ENCODE results near the gene TXLNA.

Gene TXLNA

GRCh38 chr1:32186077-32186476 lies 6.6 kb downstream of the TXLNA start:
- Histone ChIP-seq H3K4me1 (ENCODE audit: control insufficient read depth, insufficient read depth, low read length) (peaks cover 4% of the 10 kb centered on the region; the same call in 1 of the 2 replicates), H3K36me3 (ENCODE audit: control insufficient read depth, insufficient read depth, low read length) (peaks cover 89% of the 10 kb centered on the region), H3K9ac (ENCODE audit: low read length) (peak overlapping the region; percentile 35), H3K27ac (ENCODE audit: low read depth, low read length) (peak overlapping the region; percentile 68; the same call in 1 of the 2 replicates), H3K27me3 (ENCODE audit: control insufficient read depth, insufficient read depth, low read length) (no peaks in the 10 kb centered on the region), H3K9me3 (ENCODE audit: control insufficient read depth, insufficient read depth, low read depth, low read length) (no peaks in the 10 kb centered on the region), H3K4me3 (ENCODE audit: low read depth, low read length) (no peak overlapping the region)

- peaks cover 89% of the 10 kb centered on the region for H3K36me3 ChIP-seq (ENCODE audit: control insufficient read depth, insufficient read depth, low read length)
These were observed 7.0 kb downstream of the TXLNA start for GRCh38 chr1:32186491-32186890.

DNA sequence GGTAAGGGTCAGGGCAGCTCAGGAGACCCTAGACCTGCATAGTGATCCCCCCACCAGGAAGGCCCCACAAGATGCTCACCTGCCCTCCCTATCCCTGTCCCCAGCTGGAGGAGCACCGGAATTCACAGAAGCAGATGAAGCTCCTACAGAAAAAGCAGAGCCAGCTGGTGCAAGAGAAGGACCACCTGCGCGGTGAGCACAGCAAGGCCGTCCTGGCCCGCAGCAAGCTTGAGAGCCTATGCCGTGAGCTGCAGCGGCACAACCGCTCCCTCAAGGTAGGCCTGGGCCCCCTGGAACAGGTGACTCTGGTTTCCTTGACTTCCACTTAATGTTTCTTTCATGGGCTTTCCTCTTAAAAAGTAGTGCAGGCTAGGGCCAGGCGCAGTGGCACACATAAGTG lies 8.4 kb downstream of the TXLNA start:
- Histone ChIP-seq H3K4me3 (ENCODE audit: low read depth, low read length) (no peak overlapping the region), H3K9me3 (ENCODE audit: control insufficient read depth, insufficient read depth, low read depth, low read length) (no peaks in the 10 kb centered on the region), H3K4me1 (ENCODE audit: control insufficient read depth, insufficient read depth, low read length) (no peaks in the 10 kb centered on the region), H3K36me3 (ENCODE audit: control insufficient read depth, insufficient read depth, low read length) (peaks cover 90% of the 10 kb centered on the region), H3K27me3 (ENCODE audit: control insufficient read depth, insufficient read depth, low read length) (no peaks in the 10 kb centered on the region), H3K9ac (ENCODE audit: low read length) (no peak overlapping the region), H3K27ac (ENCODE audit: low read depth, low read length) (no peak overlapping the region)

More at GRCh38 chr1:32186491-32186890, 7.0 kb downstream of the TXLNA start:
- H3K4me3 ChIP-seq (ENCODE audit: low read depth, low read length), result no peak overlapping the region
- no peaks in the 10 kb centered on the region for H3K4me1 ChIP-seq (ENCODE audit: control insufficient read depth, insufficient read depth, low read length)
- H3K9me3 ChIP-seq (ENCODE audit: control insufficient read depth, insufficient read depth, low read depth, low read length), result no peaks in the 10 kb centered on the region
- H3K27ac ChIP-seq (ENCODE audit: low read depth, low read length), result peak overlapping the region; percentile 68; the same call in 1 of the 2 replicates
- H3K9ac ChIP-seq (ENCODE audit: low read length), result peak overlapping the region; percentile 35
- no peaks in the 10 kb centered on the region for H3K27me3 ChIP-seq (ENCODE audit: control insufficient read depth, insufficient read depth, low read length)

DNA sequence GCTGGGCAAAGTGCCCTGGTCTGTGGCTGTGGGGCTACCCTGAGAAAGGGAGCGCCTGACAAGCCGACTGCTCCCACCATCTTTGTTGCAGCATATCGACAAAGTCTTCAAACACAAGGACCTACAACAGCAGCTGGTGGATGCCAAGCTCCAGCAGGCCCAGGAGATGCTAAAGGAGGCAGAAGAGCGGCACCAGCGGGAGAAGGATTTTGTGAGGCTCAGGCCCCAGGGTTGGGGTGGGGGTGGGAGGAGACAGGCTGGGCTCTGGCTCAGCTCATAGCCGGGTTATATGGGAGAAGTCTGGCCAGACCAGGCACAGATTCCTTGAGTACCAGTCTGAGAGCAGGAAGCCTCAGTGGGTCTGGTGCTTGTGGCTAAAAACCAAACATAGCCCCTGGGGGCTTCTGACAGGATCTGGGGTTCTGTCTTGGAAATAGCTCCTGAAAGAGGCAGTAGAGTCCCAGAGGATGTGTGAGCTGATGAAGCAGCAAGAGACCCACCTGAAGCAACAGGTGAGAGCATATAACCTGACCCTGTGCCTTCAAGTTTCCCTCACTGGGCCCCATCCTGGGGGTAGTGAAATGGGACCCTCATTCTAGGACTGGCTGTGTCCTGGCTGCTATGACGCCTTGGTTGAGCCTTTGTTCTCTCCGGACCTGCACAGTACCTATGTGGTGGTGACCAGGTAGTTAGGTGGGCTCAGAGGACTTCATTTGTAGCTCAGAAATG lies 12.9 kb downstream of the TXLNA start:
- peaks cover 100% of the 10 kb centered on the region for H3K36me3 ChIP-seq (ENCODE audit: control insufficient read depth, insufficient read depth, low read length)
- no peaks in the 10 kb centered on the region for H3K27me3 ChIP-seq (ENCODE audit: control insufficient read depth, insufficient read depth, low read length)
- no peaks in the 10 kb centered on the region for H3K4me1 ChIP-seq (ENCODE audit: control insufficient read depth, insufficient read depth, low read length)
- no peak overlapping the region for H3K9ac ChIP-seq (ENCODE audit: low read length)
- no peak overlapping the region for H3K27ac ChIP-seq (ENCODE audit: low read depth, low read length)
- H3K4me3 ChIP-seq (ENCODE audit: low read depth, low read length), result no peak overlapping the region
- no peaks in the 10 kb centered on the region for H3K9me3 ChIP-seq (ENCODE audit: control insufficient read depth, insufficient read depth, low read depth, low read length)

- Histone ChIP-seq H3K9ac (ENCODE audit: low read length) (no peak overlapping the region), H3K4me1 (ENCODE audit: control insufficient read depth, insufficient read depth, low read length) (peaks cover 11% of the 10 kb centered on the region), H3K36me3 (ENCODE audit: control insufficient read depth, insufficient read depth, low read length) (peaks cover 86% of the 10 kb centered on the region), H3K4me3 (ENCODE audit: low read depth, low read length) (no peak overlapping the region), H3K27ac (ENCODE audit: low read depth, low read length) (no peak overlapping the region), H3K27me3 (ENCODE audit: control insufficient read depth, insufficient read depth, low read length) (no peaks in the 10 kb centered on the region), H3K9me3 (ENCODE audit: control insufficient read depth, insufficient read depth, low read depth, low read length) (no peaks in the 10 kb centered on the region)
These were observed 15.5 kb downstream of the TXLNA start for GRCh38 chr1:32194984-32195383.

DNA sequence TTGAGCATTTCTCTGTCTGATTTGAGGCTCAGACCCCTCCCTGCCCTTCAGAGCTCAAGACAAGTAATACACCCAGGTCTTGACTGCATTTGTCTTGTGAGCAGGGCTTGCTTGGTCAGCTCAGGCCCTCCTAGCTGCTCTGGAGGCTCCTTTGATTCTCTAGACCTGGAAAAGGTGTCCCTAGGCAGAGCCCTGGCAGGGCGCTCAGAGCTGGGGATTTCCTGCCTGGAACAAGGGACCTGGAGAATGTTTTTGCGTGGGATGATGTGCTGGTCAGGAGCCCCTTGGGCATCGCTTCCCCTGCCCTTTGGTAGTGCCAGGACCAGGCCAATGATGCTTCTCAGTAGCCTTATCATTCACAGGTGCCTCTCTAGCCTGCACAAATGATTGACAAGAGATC lies 16.1 kb downstream of the TXLNA start:
- no peaks in the 10 kb centered on the region for H3K27me3 ChIP-seq (ENCODE audit: control insufficient read depth, insufficient read depth, low read length)
- no peak overlapping the region for H3K4me3 ChIP-seq (ENCODE audit: low read depth, low read length)
- H3K4me1 ChIP-seq (ENCODE audit: control insufficient read depth, insufficient read depth, low read length), result peaks cover 13% of the 10 kb centered on the region
- H3K36me3 ChIP-seq (ENCODE audit: control insufficient read depth, insufficient read depth, low read length), result peaks cover 81% of the 10 kb centered on the region
- no peaks in the 10 kb centered on the region for H3K9me3 ChIP-seq (ENCODE audit: control insufficient read depth, insufficient read depth, low read depth, low read length)
- H3K9ac ChIP-seq (ENCODE audit: low read length), result no peak overlapping the region
- no peak overlapping the region for H3K27ac ChIP-seq (ENCODE audit: low read depth, low read length)

GRCh38 chr1:32195972-32196823 lies 16.7 kb downstream of the TXLNA start:
- H3K4me1 ChIP-seq (ENCODE audit: control insufficient read depth, insufficient read depth, low read length), result peaks cover 14% of the 10 kb centered on the region
- H3K9ac ChIP-seq (ENCODE audit: low read length), result no peak overlapping the region
- H3K9me3 ChIP-seq (ENCODE audit: control insufficient read depth, insufficient read depth, low read depth, low read length), result no peaks in the 10 kb centered on the region
- H3K27me3 ChIP-seq (ENCODE audit: control insufficient read depth, insufficient read depth, low read length), result no peaks in the 10 kb centered on the region
- no peak overlapping the region for H3K27ac ChIP-seq (ENCODE audit: low read depth, low read length)
- H3K4me3 ChIP-seq (ENCODE audit: low read depth, low read length), result no peak overlapping the region
- H3K36me3 ChIP-seq (ENCODE audit: control insufficient read depth, insufficient read depth, low read length), result peaks cover 74% of the 10 kb centered on the region

GRCh38 chr1:32197074-32197473 lies 17.6 kb downstream of the TXLNA start:
- Histone ChIP-seq H3K36me3 (ENCODE audit: control insufficient read depth, insufficient read depth, low read length) (peaks cover 65% of the 10 kb centered on the region), H3K27ac (ENCODE audit: low read depth, low read length) (no peak overlapping the region), H3K4me1 (ENCODE audit: control insufficient read depth, insufficient read depth, low read length) (peaks cover 21% of the 10 kb centered on the region), H3K27me3 (ENCODE audit: control insufficient read depth, insufficient read depth, low read length) (no peaks in the 10 kb centered on the region), H3K9me3 (ENCODE audit: control insufficient read depth, insufficient read depth, low read depth, low read length) (no peaks in the 10 kb centered on the region), H3K9ac (ENCODE audit: low read length) (no peak overlapping the region), H3K4me3 (ENCODE audit: low read depth, low read length) (no peak overlapping the region)

- Histone ChIP-seq H3K36me3 (ENCODE audit: control insufficient read depth, insufficient read depth, low read length) (peaks cover 58% of the 10 kb centered on the region), H3K4me1 (ENCODE audit: control insufficient read depth, insufficient read depth, low read length) (peaks cover 21% of the 10 kb centered on the region), H3K9me3 (ENCODE audit: control insufficient read depth, insufficient read depth, low read depth, low read length) (no peaks in the 10 kb centered on the region), H3K27ac (ENCODE audit: low read depth, low read length) (no peak overlapping the region), H3K4me3 (ENCODE audit: low read depth, low read length) (no peak overlapping the region), H3K9ac (ENCODE audit: low read length) (no peak overlapping the region), H3K27me3 (ENCODE audit: control insufficient read depth, insufficient read depth, low read length) (no peaks in the 10 kb centered on the region)
These were observed 18.4 kb downstream of the TXLNA start for GRCh38 chr1:32197837-32198236.

GRCh38 chr1:32198237-32199042 lies 19.0 kb downstream of the TXLNA start:
- peaks cover 21% of the 10 kb centered on the region for H3K4me1 ChIP-seq (ENCODE audit: control insufficient read depth, insufficient read depth, low read length)
- H3K36me3 ChIP-seq (ENCODE audit: control insufficient read depth, insufficient read depth, low read length), result peaks cover 52% of the 10 kb centered on the region
- no peak overlapping the region for H3K27ac ChIP-seq (ENCODE audit: low read depth, low read length)
- H3K4me3 ChIP-seq (ENCODE audit: low read depth, low read length), result no peak overlapping the region
- H3K9ac ChIP-seq (ENCODE audit: low read length), result no peak overlapping the region
- H3K27me3 ChIP-seq (ENCODE audit: control insufficient read depth, insufficient read depth, low read length), result no peaks in the 10 kb centered on the region
- no peaks in the 10 kb centered on the region for H3K9me3 ChIP-seq (ENCODE audit: control insufficient read depth, insufficient read depth, low read depth, low read length)

Measured in HUES6 (cell line).